Esophagus muscularis mucosa (tissue), 4 donors: Measurements from ENCODE around the gene ETFB.
"Not testable (repeated sequence)": the region's sequence is repeated elsewhere in the genome, so short reads cannot be mapped to it uniquely, and the experiment has no call there.

Experiments used
- EP300 ChIP-seq: sonication (generic); formaldehyde crosslinking; IDR thresholded peaks from one replicate; pipeline ENCODE4 v1.6.1; 2017; ENCODE audit warnings: antibody characterized with exemption
- POLR2A ChIP-seq: fragments of 450-650 bp; IDR thresholded peaks from one replicate; pipeline ENCODE4 v1.6.1; 2017; ENCODE audit warnings: antibody characterized with exemption, moderate library complexity, mild to moderate bottlenecking, low read depth
- POLR2AphosphoS5 ChIP-seq, 2 donors: sonication (generic); formaldehyde crosslinking; IDR thresholded peaks; one replicate each; pipeline ENCODE4 v1.6.1; 2017; ENCODE audit warnings: antibody characterized with exemption in 2 of 2
- TF ChIP-seq, protein P1 (sequence below), 3 experiments: fragments of 200-600 bp in 2 of 3; fragments of 450-650 bp in 1 of 3; sonication (generic) in 2 of 3; IDR thresholded peaks; one replicate each; pipeline ENCODE4 v1.5.1; 2017 to 2019; ENCODE audit warnings: antibody characterized with exemption in 3 of 3, mild to moderate bottlenecking in 2 of 3, moderate library complexity in 1 of 3

DNA sequence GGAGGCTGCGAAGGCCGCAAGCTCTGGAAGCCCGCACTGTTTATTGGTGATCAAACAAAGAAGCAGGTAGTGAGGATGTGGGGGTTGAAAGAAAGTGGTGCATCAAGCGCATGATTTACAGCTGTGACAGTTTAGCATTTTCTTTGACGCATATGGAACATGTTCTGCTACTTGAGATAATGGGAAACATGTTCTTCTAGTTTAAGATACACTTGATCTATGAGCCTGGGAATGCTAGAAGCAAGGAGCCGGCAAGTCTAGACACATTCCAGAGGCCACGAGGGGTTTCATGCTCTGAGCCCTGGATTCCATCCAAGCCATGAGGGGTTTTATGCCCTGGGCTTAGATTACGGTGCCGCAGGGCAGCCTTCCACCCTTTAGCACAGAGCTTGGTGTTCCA, 31.3 kb upstream of the ETFB start:
- TF ChIP-seq, protein P1, sequence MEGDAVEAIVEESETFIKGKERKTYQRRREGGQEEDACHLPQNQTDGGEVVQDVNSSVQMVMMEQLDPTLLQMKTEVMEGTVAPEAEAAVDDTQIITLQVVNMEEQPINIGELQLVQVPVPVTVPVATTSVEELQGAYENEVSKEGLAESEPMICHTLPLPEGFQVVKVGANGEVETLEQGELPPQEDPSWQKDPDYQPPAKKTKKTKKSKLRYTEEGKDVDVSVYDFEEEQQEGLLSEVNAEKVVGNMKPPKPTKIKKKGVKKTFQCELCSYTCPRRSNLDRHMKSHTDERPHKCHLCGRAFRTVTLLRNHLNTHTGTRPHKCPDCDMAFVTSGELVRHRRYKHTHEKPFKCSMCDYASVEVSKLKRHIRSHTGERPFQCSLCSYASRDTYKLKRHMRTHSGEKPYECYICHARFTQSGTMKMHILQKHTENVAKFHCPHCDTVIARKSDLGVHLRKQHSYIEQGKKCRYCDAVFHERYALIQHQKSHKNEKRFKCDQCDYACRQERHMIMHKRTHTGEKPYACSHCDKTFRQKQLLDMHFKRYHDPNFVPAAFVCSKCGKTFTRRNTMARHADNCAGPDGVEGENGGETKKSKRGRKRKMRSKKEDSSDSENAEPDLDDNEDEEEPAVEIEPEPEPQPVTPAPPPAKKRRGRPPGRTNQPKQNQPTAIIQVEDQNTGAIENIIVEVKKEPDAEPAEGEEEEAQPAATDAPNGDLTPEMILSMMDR (IDR thresholded peaks at IDR 0.05): not testable (repeated sequence)
- TF ChIP-seq POLR2A; POLR2AphosphoS5 (IDR thresholded peaks at IDR 0.05); EP300: not testable (repeated sequence)
